Inflammatory macrophage treated with lipopolysaccharide for 4 hours (primary cell): ENCODE results near the gene FGF12.
"Not testable (repeated sequence)": the region's sequence is repeated elsewhere in the genome, so short reads cannot be mapped to it uniquely, and the experiment has no call there.

Experiments
- DNase-seq: peaks from one replicate; pipeline ENCODE4 v3.0.0-alpha.2; 2020

The FGF12 gene

DNA sequence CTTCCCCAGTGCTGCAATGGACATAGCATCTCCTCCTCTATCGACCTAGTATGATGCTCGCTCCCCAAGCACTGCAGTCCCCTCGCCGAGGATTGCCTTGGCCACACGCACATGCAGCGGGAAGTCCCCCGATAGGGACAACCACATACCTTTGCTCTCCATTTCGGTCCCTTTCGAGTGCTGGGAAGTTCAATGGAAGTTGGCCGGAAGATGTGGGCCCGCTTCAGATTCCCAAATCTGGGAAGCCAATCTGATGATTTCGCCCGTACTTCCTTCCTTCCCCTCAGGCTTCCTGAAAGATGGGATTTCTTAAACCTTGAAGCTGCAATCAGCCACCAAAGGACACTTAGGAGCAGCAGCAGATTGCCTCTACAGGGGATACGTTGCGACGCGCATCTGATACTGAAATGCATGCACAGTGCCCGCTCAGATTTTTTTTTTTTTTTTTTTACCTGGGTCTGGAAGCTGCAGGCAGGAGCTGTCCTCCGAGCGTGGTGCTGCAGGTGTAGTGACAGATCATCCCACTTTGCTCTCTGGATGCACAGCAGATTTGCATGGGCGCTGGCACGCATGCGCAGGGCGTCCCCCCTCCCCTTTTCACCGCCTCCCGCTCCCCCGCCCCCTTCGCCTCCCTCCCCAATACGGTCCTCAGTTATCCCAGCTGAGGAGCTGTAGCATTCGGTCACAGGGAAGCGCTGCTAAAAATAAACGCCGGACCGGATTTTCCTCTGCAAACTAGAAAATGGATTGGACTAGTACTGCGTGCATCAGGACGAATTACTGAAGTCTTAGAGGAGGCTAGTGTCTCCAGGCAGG, at the start of gene FGF12:
Gene FGF12, minus strand, starts transcription at position 510 of the 816 bp plus-strand sequence.
- DNase-seq: no peak

DNA sequence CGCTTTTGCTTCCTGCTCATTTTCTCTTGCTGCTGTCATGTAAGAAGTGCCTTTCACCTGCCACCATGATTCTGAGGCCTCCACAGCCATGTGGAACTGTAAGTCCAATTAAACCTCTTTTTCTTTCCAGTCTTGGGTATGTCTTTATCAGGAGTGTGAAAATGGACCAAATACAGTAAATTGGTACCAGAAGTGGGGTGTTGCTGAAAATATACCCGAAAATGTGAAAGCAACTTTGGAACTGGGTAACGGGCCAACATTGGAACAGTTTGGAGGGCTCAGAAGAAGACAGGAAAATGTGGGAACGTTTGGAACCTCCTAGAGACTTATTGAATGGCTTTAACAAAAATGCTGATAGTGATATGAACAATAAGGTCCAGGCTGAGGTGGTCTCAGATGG, 47.0 kb upstream of the FGF12 start:
- DNase-seq: not testable (repeated sequence)

DNA sequence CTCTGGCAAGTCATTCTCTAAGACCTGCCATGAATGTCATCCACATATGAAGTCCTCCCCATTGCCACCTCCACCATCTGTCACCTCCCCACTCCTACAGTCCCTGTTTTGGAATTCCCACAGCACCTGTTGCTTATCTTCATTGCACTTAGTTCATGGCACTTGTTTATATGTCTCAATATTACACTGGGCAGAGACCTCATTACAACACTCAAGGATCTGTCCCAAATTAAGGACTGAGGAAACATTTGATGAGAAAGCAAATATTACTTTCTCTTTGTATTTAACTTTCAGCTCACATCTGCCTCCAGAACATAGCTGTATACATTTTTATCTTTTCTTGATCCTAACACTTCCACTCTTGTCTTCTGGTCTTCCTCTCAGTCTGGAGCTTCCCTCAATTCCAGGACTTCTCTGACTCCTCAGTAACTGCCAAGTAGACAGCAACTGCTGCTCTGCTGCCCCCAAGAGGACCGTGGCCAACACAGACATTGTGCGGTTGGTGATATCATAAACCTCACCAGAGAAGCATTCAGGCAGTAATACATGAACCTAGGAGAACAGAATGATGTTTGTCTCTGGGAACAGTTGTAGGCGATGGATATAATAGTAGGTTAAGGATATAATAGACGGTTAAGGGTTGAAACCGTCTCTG, 45.0 kb upstream of the FGF12 start:
- no peak for DNase-seq

DNA sequence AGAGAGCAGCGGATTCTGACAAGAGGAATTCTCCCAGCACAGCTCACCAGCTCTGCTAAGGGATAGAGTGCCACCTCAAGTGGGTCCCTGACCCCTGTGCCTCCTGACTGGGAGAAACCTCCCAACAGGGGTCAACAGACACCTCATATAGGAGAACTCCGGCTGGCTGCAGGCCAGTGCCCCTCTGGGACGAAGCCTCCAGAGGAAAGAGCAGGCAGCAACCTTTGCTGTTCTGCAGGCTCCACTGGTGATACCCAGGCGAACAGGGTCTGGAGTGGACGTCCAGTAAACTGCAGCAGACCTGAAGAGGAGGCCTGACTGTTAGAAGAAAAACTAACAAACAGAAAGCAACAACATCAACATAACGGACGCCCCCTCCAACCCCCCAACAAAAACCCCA, 31.3 kb upstream of the FGF12 start:
- no peak for DNase-seq

DNA sequence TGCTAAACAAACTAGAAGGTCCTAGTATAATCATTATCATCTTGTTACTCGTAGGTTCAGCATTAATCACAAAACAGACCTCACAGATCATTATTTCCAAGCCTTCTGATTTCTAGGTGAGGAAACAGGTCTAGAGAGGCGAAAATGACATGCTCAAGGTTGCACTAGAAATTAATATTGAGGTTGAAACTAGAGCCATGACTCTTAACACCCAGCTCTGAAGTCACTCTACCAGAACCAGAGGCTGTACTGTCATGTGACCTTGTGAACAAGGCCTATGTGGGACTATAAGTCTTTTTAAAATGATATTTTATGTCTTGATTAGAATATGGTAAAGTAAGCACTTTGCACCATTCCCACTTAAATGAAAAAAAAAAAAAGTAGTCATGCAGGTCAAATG, 23.8 kb upstream of the FGF12 start:
- no peak for DNase-seq

DNA sequence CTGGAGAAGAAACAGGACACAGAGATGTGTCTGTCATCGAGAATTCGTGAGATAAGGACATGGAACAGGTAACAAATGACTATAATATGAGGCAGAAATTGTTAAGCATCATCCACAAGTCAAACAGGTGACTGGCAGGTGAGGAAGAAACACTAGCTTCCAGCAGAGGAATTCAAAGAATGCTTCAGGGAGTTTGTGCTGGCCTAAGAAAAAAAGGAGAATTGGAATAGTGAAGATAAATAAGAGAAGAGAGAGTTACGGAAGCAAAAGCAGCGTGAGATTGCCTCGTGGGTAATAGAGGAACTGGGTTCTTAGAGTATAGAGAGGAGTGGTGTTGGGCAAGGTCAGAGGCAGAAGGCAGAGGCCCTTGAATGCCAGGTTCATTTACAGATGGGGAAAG, 22.9 kb upstream of the FGF12 start:
- peak; percentile 6 for DNase-seq

DNA sequence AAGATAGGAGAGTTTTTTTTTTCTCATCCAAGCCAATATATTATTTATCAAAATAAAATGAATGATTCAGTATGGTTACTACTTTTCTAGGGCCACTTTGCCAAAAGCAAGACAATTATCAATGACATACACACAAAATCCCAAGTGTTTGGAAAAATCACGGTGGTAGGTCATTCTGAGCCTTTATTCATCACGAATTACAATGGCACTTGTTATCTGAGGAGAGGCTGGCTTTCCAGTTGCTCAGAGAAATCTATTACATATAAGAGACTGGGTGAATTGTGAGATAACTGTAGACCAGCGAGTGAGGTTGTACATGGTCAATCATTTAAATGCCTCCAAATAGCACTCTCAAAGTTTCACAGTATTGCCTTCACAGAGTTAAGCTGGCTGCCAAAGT, 20.4 kb upstream of the FGF12 start:
- DNase-seq: no peak

DNA sequence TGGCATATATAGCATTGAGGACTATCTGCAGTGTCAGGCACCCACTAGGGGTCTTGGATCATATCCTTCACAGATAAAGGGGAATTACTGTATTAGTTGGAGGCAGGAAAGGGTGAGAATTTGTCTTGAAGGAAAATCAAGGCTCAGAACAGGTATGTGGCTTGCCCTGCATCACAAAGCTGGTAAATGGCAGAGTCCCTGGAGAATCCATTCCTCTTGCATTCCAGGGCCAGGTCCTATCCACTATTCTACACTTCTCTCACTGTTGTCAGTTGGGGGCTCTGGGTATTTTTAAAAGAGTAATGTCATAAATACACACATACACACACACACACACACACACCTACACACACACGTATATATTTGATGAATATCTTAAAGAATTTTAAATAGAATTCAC, 19.8 kb upstream of the FGF12 start:
- DNase-seq: no peak

DNA sequence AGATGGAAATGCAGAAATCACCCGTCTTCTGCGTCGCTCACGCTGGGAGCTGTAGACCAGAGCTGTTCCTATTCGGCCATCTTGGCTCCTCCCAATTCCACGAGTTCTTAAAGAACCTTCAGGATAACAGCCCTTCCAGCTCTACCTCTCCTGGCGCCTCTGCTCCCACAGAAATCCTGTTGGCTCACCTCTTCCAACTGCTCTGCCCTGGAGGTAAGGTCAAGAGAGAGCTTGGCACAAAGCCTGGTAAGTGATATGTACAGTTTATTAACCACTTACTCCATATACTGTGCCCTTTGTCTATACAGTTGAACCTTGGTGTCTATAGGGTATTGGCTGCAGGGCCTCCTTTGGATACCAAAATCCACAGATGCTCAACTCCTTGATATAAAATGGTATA, 17.8 kb upstream of the FGF12 start:
- no peak for DNase-seq

DNA sequence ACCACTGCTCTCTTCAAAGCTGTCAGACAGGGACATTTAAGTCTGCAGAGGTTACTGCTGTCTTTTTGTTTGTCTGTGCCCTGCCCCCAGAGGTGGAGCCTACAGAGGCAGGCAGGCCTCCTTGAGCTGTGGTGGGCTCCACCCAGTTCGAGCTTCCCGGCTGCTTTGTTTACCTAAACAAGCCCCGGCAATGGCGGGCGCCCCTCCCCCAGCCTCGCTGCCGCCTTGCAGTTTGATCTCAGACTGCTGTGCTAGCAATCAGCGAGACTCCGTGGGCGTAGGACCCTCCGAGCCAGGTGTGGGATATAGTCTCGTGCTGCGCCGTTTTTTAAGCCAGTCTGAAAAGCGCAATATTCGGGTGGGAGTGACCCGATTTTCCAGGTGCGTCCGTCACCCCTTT, 17.3 kb upstream of the FGF12 start:
- DNase-seq: not testable (repeated sequence)

DNA sequence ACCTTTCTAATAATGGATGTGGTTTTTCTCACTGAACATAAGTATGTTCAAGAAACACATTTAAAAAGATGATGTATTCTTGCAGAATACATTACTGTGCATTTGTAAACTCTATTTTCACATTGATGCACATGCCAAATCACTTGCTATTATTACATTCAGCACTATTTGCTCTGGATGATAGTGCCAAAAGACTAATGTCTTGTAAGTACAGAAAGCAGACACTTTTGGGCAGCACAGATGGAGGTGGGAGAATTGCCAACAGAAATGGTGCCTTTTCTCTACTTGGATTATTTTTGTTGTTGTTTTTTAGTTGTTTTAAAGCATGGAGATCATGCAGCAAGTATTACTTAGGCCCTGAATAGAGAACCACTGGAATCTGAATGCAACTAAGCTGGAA, 10.2 kb upstream of the FGF12 start:
- DNase-seq: no peak

DNA sequence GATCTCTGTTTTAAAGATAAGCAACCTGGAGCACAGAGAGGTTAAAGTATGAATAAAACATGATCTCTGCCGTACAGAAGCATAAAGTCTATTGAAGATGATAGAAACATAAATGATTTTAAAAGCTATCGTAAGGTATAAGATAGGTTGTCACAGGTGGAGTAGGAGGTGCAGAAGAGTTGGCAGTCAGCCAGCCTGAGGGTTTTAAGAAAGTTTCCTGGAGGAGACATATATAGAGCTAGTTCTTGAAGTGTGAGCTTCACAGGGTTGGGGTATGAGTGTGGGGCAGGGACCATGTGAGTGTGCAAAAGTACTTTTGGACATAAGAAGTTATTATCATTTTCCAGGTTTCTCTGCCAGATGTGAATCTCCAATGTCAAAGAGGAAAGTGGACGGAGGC, 3.9 kb upstream of the FGF12 start:
- DNase-seq: no peak

DNA sequence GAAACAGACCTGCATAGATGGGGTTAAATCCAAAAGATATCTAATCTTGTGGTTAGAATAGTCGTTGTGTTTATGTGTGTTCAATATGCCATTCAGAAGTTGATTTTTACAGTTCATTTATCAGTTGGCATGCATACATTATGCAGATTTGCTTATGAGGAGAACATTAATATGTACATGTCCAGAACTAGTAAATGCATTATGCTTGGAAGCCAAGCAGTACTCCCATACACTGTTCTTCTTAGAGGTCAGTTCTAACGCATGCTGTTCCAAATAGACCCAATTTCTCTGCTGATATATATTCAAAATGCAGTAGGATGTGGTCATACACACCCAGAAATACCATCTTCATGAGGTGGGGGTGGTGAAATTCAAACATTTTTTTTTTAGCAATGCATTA, 956 bp downstream of the FGF12 start:
- DNase-seq: no peak

DNA sequence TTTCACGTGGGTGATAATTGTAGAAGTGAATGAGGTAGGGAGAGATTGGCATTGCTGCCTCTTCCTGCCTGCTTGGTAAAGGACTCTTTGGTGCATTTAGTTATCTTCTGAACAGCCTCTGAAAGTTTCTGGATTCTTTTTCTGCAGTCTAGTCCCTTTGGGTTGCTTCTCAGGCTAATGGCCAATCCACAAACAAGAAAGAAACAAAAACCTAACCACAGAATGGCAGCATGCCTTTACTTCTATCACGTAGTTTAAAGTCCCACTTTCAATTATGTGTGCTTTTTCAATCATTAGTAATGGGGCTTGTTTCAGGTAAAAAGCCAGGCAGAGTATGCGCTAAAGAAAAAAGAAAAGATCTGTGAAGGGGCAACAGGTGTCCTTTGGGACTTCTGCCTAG, 7.4 kb downstream of the FGF12 start:
- DNase-seq: no peak

DNA sequence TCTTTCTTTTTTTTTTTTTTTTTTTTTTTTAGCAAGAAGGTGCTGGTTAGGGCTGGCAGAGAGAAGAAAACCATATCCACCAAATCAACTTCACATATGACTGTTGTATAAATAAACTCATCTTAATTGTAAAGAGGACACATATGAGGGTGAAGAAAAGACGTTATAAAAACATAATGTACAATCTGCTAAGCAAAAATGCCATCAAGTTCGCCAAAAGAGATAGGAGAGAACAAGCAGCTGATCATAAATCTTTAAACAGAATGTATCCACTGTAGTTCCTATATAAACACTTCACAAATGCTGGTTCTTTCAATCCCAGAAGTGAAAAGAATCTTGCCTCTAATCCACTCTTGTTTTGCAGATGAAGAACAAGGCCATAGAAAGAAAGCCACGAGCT, 9.2 kb downstream of the FGF12 start:
- DNase-seq: no peak

DNA sequence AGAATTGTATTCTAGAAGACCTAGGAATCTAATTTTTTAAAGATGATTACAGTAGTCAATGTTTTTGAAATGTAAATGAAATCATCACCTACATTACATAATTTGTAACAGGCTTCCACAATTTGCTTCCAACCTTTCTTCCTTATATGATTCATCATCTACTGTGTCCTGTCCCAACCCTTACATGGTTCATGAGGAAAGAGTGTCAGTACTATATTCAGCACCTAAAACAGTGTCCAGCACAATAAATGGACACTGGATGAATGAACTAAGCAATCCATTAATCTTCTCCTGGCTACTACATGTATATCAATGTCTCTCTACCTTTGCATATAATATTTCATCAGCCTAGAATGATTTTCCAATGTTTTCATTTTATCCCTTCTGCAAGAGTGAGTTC, 12.2 kb downstream of the FGF12 start:
- no peak for DNase-seq

DNA sequence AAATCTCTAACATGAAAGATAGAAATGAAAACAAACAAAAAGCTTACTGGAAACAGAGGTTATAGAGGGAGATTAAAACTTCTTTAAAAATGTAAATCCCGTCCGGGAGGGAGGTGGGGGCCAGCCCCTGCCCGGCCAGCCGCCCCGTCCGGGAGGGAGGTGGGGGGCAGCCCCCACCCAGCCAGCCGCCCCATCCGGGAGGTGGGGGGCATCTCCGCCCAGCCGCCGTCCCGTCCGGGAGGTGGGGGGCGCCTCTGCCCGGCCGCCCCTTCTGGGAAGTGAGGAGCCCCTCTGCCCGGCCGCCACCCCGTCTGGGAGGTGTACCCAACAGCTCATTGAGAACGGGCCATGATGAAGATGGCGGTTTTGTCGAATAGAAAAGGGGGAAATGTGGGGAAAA, 16.2 kb downstream of the FGF12 start:
- DNase-seq: not testable (repeated sequence)

DNA sequence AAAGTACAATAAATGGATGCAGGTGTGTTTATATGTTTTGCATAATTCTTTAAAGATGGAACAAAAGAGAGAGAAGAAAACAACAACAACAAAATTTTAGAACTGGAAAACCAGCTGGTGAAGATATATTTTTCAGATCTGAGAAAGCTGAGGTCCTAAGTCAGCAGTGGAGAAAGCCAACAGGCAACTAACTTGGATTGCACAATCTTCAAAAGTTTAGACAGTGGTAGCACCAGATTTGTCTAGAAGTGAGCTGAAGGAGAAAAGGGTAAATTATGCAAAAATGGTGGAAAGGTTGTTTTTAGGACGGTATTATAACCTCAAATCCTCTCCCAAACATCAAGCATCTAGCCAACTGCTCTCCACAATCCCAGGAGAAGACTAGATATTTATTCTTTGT, 17.0 kb downstream of the FGF12 start:
- DNase-seq: no peak

DNA sequence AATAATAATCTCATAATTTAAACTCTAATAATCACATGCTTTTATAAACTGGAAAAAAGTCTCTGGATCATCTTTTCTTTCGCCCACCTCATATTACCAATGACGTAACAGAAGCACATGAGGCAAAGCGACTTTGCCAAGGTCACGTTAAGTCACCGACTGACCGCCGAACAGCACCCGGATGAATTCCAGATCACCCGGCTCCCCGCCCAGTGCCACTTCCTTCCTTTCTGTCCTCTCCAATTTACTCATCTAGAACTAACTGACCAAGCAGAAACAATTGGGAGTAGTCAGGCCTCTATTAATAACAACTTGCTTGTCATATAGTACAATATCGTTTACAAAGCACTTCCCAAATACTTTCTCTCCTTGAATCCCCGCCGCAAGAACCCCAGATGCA, 21.1 kb downstream of the FGF12 start:
- no peak for DNase-seq

DNA sequence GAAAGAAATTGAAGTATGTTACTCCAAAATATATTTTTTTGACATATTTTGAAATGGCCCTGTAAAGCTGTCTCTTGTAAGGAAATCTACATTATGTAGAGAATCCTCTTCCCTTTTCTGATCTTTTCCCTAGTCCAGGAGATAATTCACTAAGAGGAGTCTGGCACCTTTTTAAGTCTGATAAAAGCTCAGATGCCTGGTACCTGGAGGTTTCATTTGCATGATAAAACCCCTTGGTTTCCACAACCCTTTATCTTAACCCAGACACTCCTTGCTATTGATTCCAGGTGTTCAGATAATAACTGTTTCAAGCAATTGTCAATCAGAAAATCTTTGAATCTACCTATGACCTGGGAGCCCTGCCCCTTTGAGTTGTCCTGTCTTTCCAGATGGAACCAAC, 26.5 kb downstream of the FGF12 start:
- DNase-seq: no peak

DNA sequence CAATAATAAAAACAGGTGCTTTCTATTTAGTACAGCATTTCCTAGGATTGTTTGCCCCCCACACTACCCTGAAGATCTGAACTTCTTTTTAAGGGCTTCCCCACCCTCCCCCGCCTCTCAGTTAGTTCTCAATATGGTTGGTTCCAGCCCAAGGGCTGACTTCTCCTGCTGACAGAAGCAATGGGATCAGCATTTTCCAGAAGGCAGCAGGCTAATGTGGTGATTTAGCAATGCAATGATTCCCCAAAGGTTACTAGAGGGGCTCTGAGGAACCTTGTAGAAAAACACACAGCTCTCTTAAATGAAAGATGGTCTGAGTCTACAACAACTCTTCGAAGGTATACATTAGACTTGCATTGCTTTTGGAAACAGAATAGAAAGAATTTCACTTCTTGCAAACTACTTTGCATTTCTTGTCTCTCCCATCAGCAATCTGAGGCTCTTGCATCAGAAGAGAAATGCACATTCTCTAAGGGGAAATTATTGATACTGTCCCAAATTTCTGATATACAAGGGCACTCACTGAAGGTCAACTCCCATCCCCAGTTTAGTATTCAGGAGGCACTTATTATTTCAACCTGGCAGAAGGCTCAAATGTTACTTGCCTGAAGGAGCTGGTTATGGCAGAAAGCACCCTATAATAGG, 30.3 kb downstream of the FGF12 start:
- no peak for DNase-seq

DNA sequence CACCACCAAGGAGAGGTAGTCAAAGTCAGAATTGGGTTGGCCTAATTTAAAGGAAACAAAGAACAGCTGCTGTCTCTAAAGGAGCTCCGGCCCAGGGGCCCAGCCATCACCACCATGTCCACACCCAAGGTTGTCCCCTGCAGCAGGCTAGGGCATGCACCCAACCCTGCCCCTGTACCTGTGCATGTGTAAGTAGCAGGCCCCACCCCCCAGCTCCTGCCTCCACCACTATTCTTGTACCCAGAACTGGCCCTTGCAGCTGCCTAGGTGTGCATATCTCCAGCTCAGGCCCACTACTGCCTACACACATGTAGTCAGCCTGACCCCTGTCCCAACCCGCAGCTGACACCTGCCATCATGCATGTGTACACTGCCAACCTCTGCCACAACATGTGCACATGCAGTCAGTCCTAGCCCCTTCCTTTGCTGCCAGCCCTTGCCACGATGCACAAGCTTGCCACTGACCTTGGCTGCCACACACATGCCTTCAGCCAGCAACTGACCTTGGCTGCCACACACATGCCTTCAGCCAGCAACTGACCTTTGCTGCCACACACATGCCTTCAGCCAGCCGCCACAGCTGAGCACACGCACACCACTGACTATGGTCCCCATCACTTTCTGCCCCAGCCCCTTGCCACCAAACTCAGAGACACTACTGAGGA, 39.7 kb downstream of the FGF12 start:
- DNase-seq: no peak

DNA sequence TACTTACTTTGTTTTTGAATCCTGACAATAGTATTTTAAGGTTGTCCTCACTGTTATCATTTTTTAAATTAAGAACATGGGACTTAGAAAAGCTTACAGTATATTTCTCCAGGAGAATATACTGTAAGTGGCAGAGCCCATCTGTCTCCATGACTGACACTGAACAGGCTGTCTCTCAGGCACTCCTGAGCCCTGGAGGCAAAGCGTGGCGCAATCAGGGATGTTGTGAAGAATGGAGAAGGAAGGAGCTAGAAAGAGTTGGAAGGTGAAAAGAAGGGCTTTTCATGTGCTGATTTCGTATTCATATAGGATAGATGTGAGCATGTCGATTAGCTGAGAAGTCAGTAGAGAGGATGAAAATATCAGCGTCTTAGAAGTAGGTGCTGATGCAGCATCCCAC, 41.5 kb downstream of the FGF12 start:
- DNase-seq: no peak

DNA sequence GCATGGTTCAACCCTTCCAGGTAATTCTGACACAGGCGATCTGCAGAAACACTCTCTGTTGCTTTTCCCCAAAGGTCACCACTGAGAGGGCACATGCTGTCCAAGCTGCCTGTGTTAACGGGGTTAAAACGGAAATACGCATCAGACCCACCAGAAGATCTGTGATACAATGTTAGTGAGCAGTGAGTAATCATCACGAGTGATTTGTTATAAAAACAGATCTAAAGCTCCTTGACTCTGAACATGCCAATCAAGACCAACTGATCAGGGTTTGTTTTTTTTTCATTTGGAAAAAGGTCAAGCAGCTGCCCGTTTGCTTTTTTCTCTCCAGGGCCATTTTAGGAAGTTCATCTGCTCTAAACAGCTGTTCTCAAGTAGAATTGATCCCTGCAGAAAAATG, 43.2 kb downstream of the FGF12 start:
- no peak for DNase-seq
